HCT116 (cell line): ENCODE results near the gene PICK1. TPM values are rescaled to one million over a fixed set of nuclear protein-coding genes. Genes with fewer than 3 reads are reported as not detected.

Source experiments
- ATAC-seq: fragments of 200-7000 bp; cut with Tn5 transposase; 2 replicates; pipeline ENCODE4 v1.9.1; 2020; ENCODE audit warnings: mild to moderate bottlenecking, moderate library complexity
- BruUV-seq: library from RNA; stranded (reverse); fragments of 400-500 nt; replicated peaks from 2 replicates; lab custom pipeline; 2021; lab: Mats Ljungman, UMichigan
- CTCF ChIA-PET: fragments of 300-600 bp; sonication (Branson Sonifier 250); formaldehyde crosslinking; loops from one replicate; lab custom pipeline; 2021; ENCODE audit warnings: antibody characterized with exemption; lab: Charles Lee
- POLR2A ChIA-PET: fragments of 300-600, 350-600 bp; sonication (Branson Sonifier 250); formaldehyde crosslinking; loops from one replicate; lab custom pipeline; 2021; ENCODE audit warnings: antibody characterized with exemption; lab: Charles Lee
- RAD21 ChIA-PET, 2 experiments: fragments of 300-600 bp; sonication (Branson Sonifier 250); formaldehyde crosslinking; loops; one replicate each; lab custom pipeline; 2023; ENCODE audit warnings: low total read pairs in 2 of 2; ENCODE audit not compliant: uncharacterized antibody in 2 of 2, unreplicated experiment in 2 of 2, low non-redundant PET in 1 of 2; lab: Charles Lee
- DNase-seq: peaks from one replicate; pipeline ENCODE4 v3.0.0-alpha.2; 2010; ENCODE audit warnings: low read depth, low spot score
- H2AFZ ChIP-seq: fragments of 200-600 bp; shearing (Covaris generic), sonication (generic); 2 replicates; pipeline ENCODE4 v1.6.1; 2017; ENCODE audit warnings: low read depth, mixed run types, mixed read lengths, antibody characterized with exemption, low read length; ENCODE audit not compliant: poor library complexity, severe bottlenecking
- H3K27ac ChIP-seq: 2 replicates; pipeline ENCODE4 v1.5.1; 2012; ENCODE audit warnings: low read depth, low read length
- H3K27me3 ChIP-seq: fragments of 200-600 bp; sonication (generic); 2 replicates; pipeline ENCODE4 v1.6.1; 2016; ENCODE audit warnings: mixed run types, low read length, mixed read lengths; ENCODE audit not compliant: insufficient read depth
- H3K36me3 ChIP-seq, 2 experiments: fragments of 200-500 bp in 1 of 2; fragments of 200-600 bp in 1 of 2; sonication (Bioruptor generic) in 1 of 2; sonication (generic) in 1 of 2; 2 replicates each; pipeline versions ENCODE4 v1.5.1 to v1.6.1; 2014 to 2016; ENCODE audit warnings: low read length in 2 of 2, inconsistent platforms in 1 of 2, mixed read lengths in 1 of 2, mixed run types in 1 of 2; ENCODE audit not compliant: insufficient read depth in 2 of 2, control insufficient read depth in 1 of 2
- H3K4me1 ChIP-seq, 2 experiments: fragments of 200-600 bp in 1 of 2; sonication (generic) in 1 of 2; 2 replicates each; pipeline versions ENCODE4 v1.5.1 to v1.6.1; 2012 to 2017; ENCODE audit warnings: low read length in 2 of 2, inconsistent platforms in 1 of 2, mild to moderate bottlenecking in 1 of 2, mixed read lengths in 1 of 2, mixed run types in 1 of 2, moderate library complexity in 1 of 2; ENCODE audit not compliant: insufficient read depth in 2 of 2, control insufficient read depth in 1 of 2
- H3K4me2 ChIP-seq: fragments of 200-600 bp; sonication (generic); 2 replicates; pipeline ENCODE4 v1.6.1; 2017; ENCODE audit warnings: mixed run types, low read length, mixed read lengths
- H3K4me3 ChIP-seq, 2 experiments: fragments of 200-600 bp in 1 of 2; sonication (generic) in 1 of 2; replicated peaks in 1 of 2; 2 replicates each; pipeline ENCODE4 v1.5.1; 2011 to 2016; ENCODE audit warnings: low read length in 2 of 2, control low read depth in 1 of 2, low read depth in 1 of 2, mild to moderate bottlenecking in 1 of 2, mixed read lengths in 1 of 2, mixed run types in 1 of 2
- H3K79me2 ChIP-seq: fragments of 200-600 bp; sonication (generic); 2 replicates; pipeline ENCODE4 v1.6.1; 2017; ENCODE audit warnings: mild to moderate bottlenecking, mixed run types, low read length, moderate library complexity, mixed read lengths; ENCODE audit not compliant: insufficient read depth
- H3K9ac ChIP-seq: fragments of 200-600 bp; sonication (generic); 2 replicates; pipeline ENCODE4 v1.6.1; 2016; ENCODE audit warnings: low read length, mixed read lengths
- H3K9me2 ChIP-seq: fragments of 200-600 bp; sonication (generic), shearing (Covaris generic); 2 replicates; pipeline ENCODE4 v1.6.1; 2017; ENCODE audit warnings: mixed run types, mild to moderate bottlenecking, moderate library complexity; ENCODE audit not compliant: insufficient read depth
- H3K9me3 ChIP-seq, 2 experiments: fragments of 200-500 bp in 1 of 2; fragments of 200-600 bp in 1 of 2; sonication (Bioruptor generic) in 1 of 2; sonication (generic) in 1 of 2; 2 replicates each; pipeline ENCODE4 v1.6.1; 2014 to 2017; ENCODE audit warnings: low read length in 2 of 2, mixed read lengths in 2 of 2, inconsistent platforms in 1 of 2, low read depth in 1 of 2, mild to moderate bottlenecking in 1 of 2, mixed run types in 1 of 2, moderate library complexity in 1 of 2; ENCODE audit not compliant: control insufficient read depth in 1 of 2, insufficient read depth in 1 of 2
- H4K20me1 ChIP-seq: fragments of 200-600 bp; sonication (generic), shearing (Covaris generic); 2 replicates; pipeline ENCODE4 v1.6.1; 2017; ENCODE audit warnings: mixed run types, mild to moderate bottlenecking, moderate library complexity; ENCODE audit not compliant: insufficient read depth
- CBX3 ChIP-seq: IDR thresholded peaks from 2 replicates; pipeline ENCODE4 v1.6.1; 2012; ENCODE audit warnings: low read depth
- CEBPB ChIP-seq: IDR thresholded peaks from 2 replicates; pipeline ENCODE4 v1.6.1; 2012; ENCODE audit warnings: low read depth
- EGR1 ChIP-seq: IDR thresholded peaks from 2 replicates; pipeline ENCODE4 v1.6.1; 2012; ENCODE audit warnings: low read depth
- ELF1 ChIP-seq: IDR thresholded peaks from 2 replicates; pipeline ENCODE4 v1.6.1; 2012; ENCODE audit warnings: low read depth, borderline replicate concordance
- EZH2 ChIP-seq: fragments of 200-600 bp; sonication (generic); IDR thresholded peaks from 2 replicates; pipeline ENCODE4 v1.6.1; 2017; ENCODE audit warnings: antibody characterized with exemption, mixed run types
- FOSL1 ChIP-seq: IDR thresholded peaks from 2 replicates; pipeline ENCODE4 v1.6.1; 2012; ENCODE audit warnings: low read depth
- POLR2A ChIP-seq: IDR thresholded peaks from 2 replicates; pipeline ENCODE4 v1.7.0; 2011; ENCODE audit warnings: borderline replicate concordance; ENCODE audit not compliant: insufficient read depth, insufficient read length; ENCODE audit errors: extremely low read depth
- POLR2AphosphoS5 ChIP-seq: IDR thresholded peaks from 2 replicates; pipeline ENCODE4 v1.6.1; 2011; ENCODE audit warnings: mild to moderate bottlenecking, low read depth, low read length, moderate library complexity
- RAD21 ChIP-seq: IDR thresholded peaks from 2 replicates; pipeline ENCODE4 v1.6.1; 2012; ENCODE audit warnings: low read depth, mild to moderate bottlenecking
- SIN3A ChIP-seq: IDR thresholded peaks from 2 replicates; pipeline ENCODE4 v1.6.1; 2012; ENCODE audit warnings: low read depth
- SP1 ChIP-seq: IDR thresholded peaks from 2 replicates; pipeline ENCODE4 v1.6.1; 2012; ENCODE audit warnings: low read depth
- SRF ChIP-seq: IDR thresholded peaks from 2 replicates; pipeline ENCODE4 v1.6.1; 2012; ENCODE audit warnings: low read depth
- YY1 ChIP-seq: IDR thresholded peaks from 2 replicates; pipeline ENCODE4 v1.6.1; 2011; ENCODE audit warnings: low read length, low read depth, moderate library complexity, mild to moderate bottlenecking; ENCODE audit not compliant: insufficient replicate concordance; ENCODE audit errors: extremely low read depth
- ZFX ChIP-seq: fragments of 450-650 bp; IDR thresholded peaks from 2 replicates; pipeline ENCODE4 v1.6.1; 2017
- ZNF274 ChIP-seq: fragments of 200-500 bp; sonication (Bioruptor generic); IDR thresholded peaks from 2 replicates; pipeline ENCODE4 v1.6.1; 2014; ENCODE audit warnings: mild to moderate bottlenecking, low read depth, low read length, inconsistent platforms
- intact Hi-C: fragments of 100-400 bp; cut with micrococcal nuclease; formaldehyde crosslinking; loops from 2 replicates; pipeline ENCODE4 v1.10.0; 2022
- total RNA-seq: library from RNA; stranded (reverse); gene quantifications from one replicate; pipeline ENCODE4 v1.2.1, GENCODE V29; 2021; ENCODE audit not compliant: unreplicated experiment
- TF ChIP-seq, protein P1 (sequence below): IDR thresholded peaks from 2 replicates; pipeline ENCODE4 v1.6.1; 2011; ENCODE audit warnings: mild to moderate bottlenecking, low read length, moderate library complexity; ENCODE audit not compliant: insufficient replicate concordance; ENCODE audit errors: extremely low read depth
- TF ChIP-seq, protein P2 (sequence below), 3 experiments: fragments of 200-600 bp in 1 of 3; sonication (generic) in 1 of 3; IDR thresholded peaks in 2 of 3; conservative IDR thresholded peaks in 1 of 3; 2 replicates each; pipeline ENCODE4 v1.5.1; 2012 to 2017; ENCODE audit warnings: low read depth in 2 of 3, low read length in 2 of 3, antibody characterized with exemption in 1 of 3, borderline replicate concordance in 1 of 3, control low read depth in 1 of 3, mild to moderate bottlenecking in 1 of 3, mixed read lengths in 1 of 3, mixed run types in 1 of 3, moderate library complexity in 1 of 3; ENCODE audit not compliant: insufficient read depth in 1 of 3
- TF ChIP-seq, protein P3 (sequence below): IDR thresholded peaks from 2 replicates; pipeline ENCODE4 v1.6.1; 2012

Gene PICK1
- total RNA-seq, 1 experiment from 2014 or later: 40.0 TPM

DNA sequence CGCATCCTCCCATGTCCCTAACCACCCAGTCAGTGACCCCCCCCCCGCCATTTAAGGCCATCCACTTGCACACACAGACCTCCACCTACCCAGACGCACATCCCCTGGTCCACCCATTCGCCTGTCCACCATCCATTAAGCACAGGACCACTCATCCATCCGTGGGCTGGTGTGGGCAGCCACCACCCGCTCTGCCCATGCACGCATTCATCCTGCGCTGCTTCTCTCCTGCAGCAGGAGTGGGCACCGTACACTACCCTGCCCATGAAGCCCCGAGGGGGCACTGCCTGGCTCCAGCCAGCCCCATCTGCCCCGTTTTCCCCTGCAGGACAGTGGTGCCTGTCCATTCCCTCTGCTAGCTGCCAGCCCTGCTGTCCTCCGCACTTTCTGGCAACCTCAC lies 30.7 kb downstream of the PICK1 start:
- H4K20me1 ChIP-seq: no peaks in the 10 kb centered on the region
- no peak overlapping the region for H3K4me3 ChIP-seq
- ChIA-PET POLR2A (no interaction called here), CTCF (no interaction called here)
- H3K4me1 ChIP-seq: peaks cover 0 to 4% of the 10 kb centered on the region in 2 experiments; a peak in 1 of 4 replicates
- ATAC-seq: no peak
- no peaks in the 10 kb centered on the region for H3K79me2 ChIP-seq
- no peak overlapping the region for H2AFZ ChIP-seq
- H3K9me3 ChIP-seq: no peaks in the 10 kb centered on the region
- intact Hi-C loops: no loop called here
- DNase-seq: no peak
- no peaks in the 10 kb centered on the region for H3K9me2 ChIP-seq
- no peak overlapping the region for H3K27ac ChIP-seq
- no peak for TF ChIP-seq SIN3A
- no peak for TF ChIP-seq RAD21
- TF ChIP-seq ZNF274: no peak
- no peak for TF ChIP-seq FOSL1
- TF ChIP-seq POLR2AphosphoS5: no peak
- TF ChIP-seq EGR1: no peak
- no peak for TF ChIP-seq CBX3
- TF ChIP-seq, protein P1, sequence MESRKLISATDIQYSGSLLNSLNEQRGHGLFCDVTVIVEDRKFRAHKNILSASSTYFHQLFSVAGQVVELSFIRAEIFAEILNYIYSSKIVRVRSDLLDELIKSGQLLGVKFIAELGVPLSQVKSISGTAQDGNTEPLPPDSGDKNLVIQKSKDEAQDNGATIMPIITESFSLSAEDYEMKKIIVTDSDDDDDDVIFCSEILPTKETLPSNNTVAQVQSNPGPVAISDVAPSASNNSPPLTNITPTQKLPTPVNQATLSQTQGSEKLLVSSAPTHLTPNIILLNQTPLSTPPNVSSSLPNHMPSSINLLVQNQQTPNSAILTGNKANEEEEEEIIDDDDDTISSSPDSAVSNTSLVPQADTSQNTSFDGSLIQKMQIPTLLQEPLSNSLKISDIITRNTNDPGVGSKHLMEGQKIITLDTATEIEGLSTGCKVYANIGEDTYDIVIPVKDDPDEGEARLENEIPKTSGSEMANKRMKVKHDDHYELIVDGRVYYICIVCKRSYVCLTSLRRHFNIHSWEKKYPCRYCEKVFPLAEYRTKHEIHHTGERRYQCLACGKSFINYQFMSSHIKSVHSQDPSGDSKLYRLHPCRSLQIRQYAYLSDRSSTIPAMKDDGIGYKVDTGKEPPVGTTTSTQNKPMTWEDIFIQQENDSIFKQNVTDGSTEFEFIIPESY: no peak
- no peak for TF ChIP-seq SP1
- no peak for TF ChIP-seq POLR2A
- no peak for TF ChIP-seq ELF1
- no peak for TF ChIP-seq SRF
- TF ChIP-seq CEBPB: no peak
- TF ChIP-seq ZFX: no peak
- TF ChIP-seq, protein P2, sequence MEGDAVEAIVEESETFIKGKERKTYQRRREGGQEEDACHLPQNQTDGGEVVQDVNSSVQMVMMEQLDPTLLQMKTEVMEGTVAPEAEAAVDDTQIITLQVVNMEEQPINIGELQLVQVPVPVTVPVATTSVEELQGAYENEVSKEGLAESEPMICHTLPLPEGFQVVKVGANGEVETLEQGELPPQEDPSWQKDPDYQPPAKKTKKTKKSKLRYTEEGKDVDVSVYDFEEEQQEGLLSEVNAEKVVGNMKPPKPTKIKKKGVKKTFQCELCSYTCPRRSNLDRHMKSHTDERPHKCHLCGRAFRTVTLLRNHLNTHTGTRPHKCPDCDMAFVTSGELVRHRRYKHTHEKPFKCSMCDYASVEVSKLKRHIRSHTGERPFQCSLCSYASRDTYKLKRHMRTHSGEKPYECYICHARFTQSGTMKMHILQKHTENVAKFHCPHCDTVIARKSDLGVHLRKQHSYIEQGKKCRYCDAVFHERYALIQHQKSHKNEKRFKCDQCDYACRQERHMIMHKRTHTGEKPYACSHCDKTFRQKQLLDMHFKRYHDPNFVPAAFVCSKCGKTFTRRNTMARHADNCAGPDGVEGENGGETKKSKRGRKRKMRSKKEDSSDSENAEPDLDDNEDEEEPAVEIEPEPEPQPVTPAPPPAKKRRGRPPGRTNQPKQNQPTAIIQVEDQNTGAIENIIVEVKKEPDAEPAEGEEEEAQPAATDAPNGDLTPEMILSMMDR (IDR thresholded peaks at IDR 0.05 in 2 of 3, conservative IDR thresholded peaks at IDR 0.05 in 1 of 3; ENCODE audit: borderline replicate concordance in 1 of 3, insufficient read depth in 1 of 3, low read depth in 2 of 3, low read length in 2 of 3): no peak
- no peak for TF ChIP-seq EZH2
- TF ChIP-seq, protein P3, sequence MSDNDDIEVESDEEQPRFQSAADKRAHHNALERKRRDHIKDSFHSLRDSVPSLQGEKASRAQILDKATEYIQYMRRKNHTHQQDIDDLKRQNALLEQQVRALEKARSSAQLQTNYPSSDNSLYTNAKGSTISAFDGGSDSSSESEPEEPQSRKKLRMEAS: no peak
- no peak for TF ChIP-seq YY1
- TF ChIP-seq, all 23 proteins: peak for 0
- RAD21 ChIA-PET: no interaction called here
- Histone ChIP-seq H3K9ac (no peak overlapping the region), H3K4me2 (no peak overlapping the region), H3K27me3 (no peaks in the 10 kb centered on the region), H3K36me3 (no peaks in the 10 kb centered on the region)
- no TSS peak for BruUV-seq
